ENCODE results near the gene LATS1. TPM values are rescaled to one million over a fixed set of nuclear protein-coding genes. Genes with fewer than 3 reads are reported as not detected.

Gene LATS1
- total RNA-seq, 1 experiment from 2014 or later: 15.4 TPM

- TF ChIP-seq CTCF (conservative IDR thresholded peaks at IDR 0.05) (no peak), EZH2 (IDR thresholded peaks at IDR 0.05; ENCODE audit: low read depth) (no peak)
- Histone ChIP-seq H3K36me3 (ENCODE audit: low read depth) (no peaks in the 10 kb centered on the region), H2AFZ (no peak overlapping the region), H3K4me2 (no peak overlapping the region), H3K79me2 (ENCODE audit: low read depth) (peaks cover 45% of the 10 kb centered on the region), H3K4me1 (replicated peaks; ENCODE audit: insufficient read depth) (peaks cover 15% of the 10 kb centered on the region), H3K4me3 (no peak overlapping the region), H3K9me3 (ENCODE audit: insufficient read depth, low read depth) (no peaks in the 10 kb centered on the region), H3F3A (ENCODE audit: insufficient read depth, low read depth) (peaks cover 7% of the 10 kb centered on the region; the same call in 1 of the 2 replicates), H3K27me3 (ENCODE audit: insufficient read depth, low read depth) (no peaks in the 10 kb centered on the region), H4K20me1 (ENCODE audit: insufficient read depth) (no peaks in the 10 kb centered on the region), H3K27ac (no peak overlapping the region), H3K9me2 (ENCODE audit: insufficient read depth) (no peaks in the 10 kb centered on the region)
- BruUV-seq (replicated peaks): no TSS peak
- intact Hi-C loops (cut with micrococcal nuclease; ENCODE audit: unreplicated experiment): no loop called here
- POLR2A ChIA-PET (ENCODE audit: unreplicated experiment): interaction anchor here (0.6 kb wide), 1 partner anchor 344 kb away, joined by 6 read pairs; no protein-coding TSS in a partner anchor
- DNase-seq: no peak
- CTCF ChIA-PET: no interaction called here
These were observed 74.9 kb downstream of the LATS1 start for GRCh38 chr6:149642829-149643580.

DNA sequence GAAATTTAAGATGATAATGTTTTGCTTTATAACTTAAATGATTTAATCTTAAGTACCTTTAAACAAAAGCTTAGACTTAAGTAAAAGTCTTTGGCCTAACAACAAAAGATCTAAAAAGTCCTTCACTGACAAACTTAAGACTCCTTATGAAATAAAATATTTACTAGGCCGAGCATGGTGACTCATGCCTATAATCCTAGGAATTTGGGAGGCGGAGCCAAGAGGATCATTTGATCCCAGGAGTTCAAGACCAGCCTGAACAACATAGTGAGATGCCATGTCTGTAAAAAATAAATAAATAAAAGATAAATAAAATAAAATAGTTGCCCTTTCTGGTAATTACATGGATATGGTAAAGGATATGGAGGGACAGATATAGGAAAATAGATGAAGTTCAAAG lies 81.8 kb downstream of the LATS1 start:
- no peak for DNase-seq
- no peak overlapping the region for H2AFZ ChIP-seq
- POLR2A ChIA-PET (ENCODE audit: unreplicated experiment): no interaction called here
- no peaks in the 10 kb centered on the region for H3K36me3 ChIP-seq (ENCODE audit: low read depth)
- CTCF ChIA-PET: no interaction called here
- no TSS peak for BruUV-seq (replicated peaks)
- no peaks in the 10 kb centered on the region for H3K79me2 ChIP-seq (ENCODE audit: low read depth)
- no peaks in the 10 kb centered on the region for H4K20me1 ChIP-seq (ENCODE audit: insufficient read depth)
- H3K27ac ChIP-seq: no peak overlapping the region
- H3K9me3 ChIP-seq (ENCODE audit: insufficient read depth, low read depth): no peaks in the 10 kb centered on the region
- intact Hi-C loops (cut with micrococcal nuclease; ENCODE audit: unreplicated experiment): no loop called here
- no peaks in the 10 kb centered on the region for H3F3A ChIP-seq (ENCODE audit: insufficient read depth, low read depth)
- no peaks in the 10 kb centered on the region for H3K27me3 ChIP-seq (ENCODE audit: insufficient read depth, low read depth)
- H3K4me2 ChIP-seq: no peak overlapping the region
- H3K4me3 ChIP-seq: no peak overlapping the region
- TF ChIP-seq CTCF (conservative IDR thresholded peaks at IDR 0.05) (no peak), EZH2 (IDR thresholded peaks at IDR 0.05; ENCODE audit: low read depth) (no peak)
- no peaks in the 10 kb centered on the region for H3K9me2 ChIP-seq (ENCODE audit: insufficient read depth)
- no peaks in the 10 kb centered on the region for H3K4me1 ChIP-seq (replicated peaks; ENCODE audit: insufficient read depth)

DNA sequence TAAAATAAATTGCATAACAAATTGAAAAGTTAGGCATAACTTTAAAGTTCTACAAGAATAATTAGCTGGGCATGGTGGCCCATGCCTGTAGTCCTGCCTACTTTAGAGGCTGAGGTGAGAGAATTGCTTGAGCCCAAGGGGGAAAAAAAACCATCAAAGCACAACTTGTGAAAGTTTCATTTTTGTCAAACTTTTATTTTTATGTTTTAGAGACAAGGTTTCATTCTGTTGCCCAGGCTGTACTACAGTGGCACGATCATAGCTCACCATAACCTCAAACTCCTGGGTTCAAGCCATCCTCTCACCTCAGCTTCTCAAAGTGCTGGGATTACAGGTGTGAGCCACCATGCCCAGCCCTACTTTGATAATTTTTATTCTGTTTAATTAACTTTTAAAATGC lies 83.6 kb downstream of the LATS1 start:
- no peak for TF ChIP-seq CTCF (conservative IDR thresholded peaks at IDR 0.05)
- TF ChIP-seq EZH2 (IDR thresholded peaks at IDR 0.05; ENCODE audit: low read depth): no peak
- Histone ChIP-seq H3K4me1 (replicated peaks; ENCODE audit: insufficient read depth) (no peaks in the 10 kb centered on the region), H3K27me3 (ENCODE audit: insufficient read depth, low read depth) (no peaks in the 10 kb centered on the region), H4K20me1 (ENCODE audit: insufficient read depth) (no peaks in the 10 kb centered on the region), H3K9me3 (ENCODE audit: insufficient read depth, low read depth) (no peaks in the 10 kb centered on the region), H3F3A (ENCODE audit: insufficient read depth, low read depth) (no peaks in the 10 kb centered on the region), H3K27ac (no peak overlapping the region), H3K36me3 (ENCODE audit: low read depth) (no peaks in the 10 kb centered on the region), H3K9me2 (ENCODE audit: insufficient read depth) (no peaks in the 10 kb centered on the region), H2AFZ (no peak overlapping the region), H3K4me2 (no peak overlapping the region), H3K4me3 (no peak overlapping the region), H3K79me2 (ENCODE audit: low read depth) (no peaks in the 10 kb centered on the region)
- intact Hi-C loops (cut with micrococcal nuclease; ENCODE audit: unreplicated experiment): no loop called here
- ChIA-PET POLR2A (ENCODE audit: unreplicated experiment) (no interaction called here), CTCF (no interaction called here)
- DNase-seq: no peak
- no TSS peak for BruUV-seq (replicated peaks)
